WTC11 (cell line): ENCODE results near the gene NAXD. TPM values are rescaled to one million over a fixed set of nuclear protein-coding genes. Genes with fewer than 3 reads are reported as not detected.

ENCODE experiments used
- ATAC-seq: fragments of 200-7000 bp; cut with Tn5 transposase; 2 replicates; pipeline ENCODE4 v1.10.0; 2021; ENCODE audit warnings: mild to moderate bottlenecking, moderate library complexity
- CTCF ChIA-PET: fragments of 300-600 bp; sonication (Branson Sonifier 250); formaldehyde crosslinking; loops from one replicate; lab custom pipeline; 2021; ENCODE audit warnings: antibody characterized with exemption; lab: Charles Lee
- POLR2A ChIA-PET: fragments of 350-600 bp; sonication (Branson Sonifier 250); formaldehyde crosslinking; loops from one replicate; lab custom pipeline; 2021; ENCODE audit warnings: antibody characterized with exemption; lab: Charles Lee
- DNase-seq: peaks from one replicate; pipeline ENCODE4 v3.0.0; 2021; ENCODE audit warnings: low spot score
- H3K27ac Mint-ChIP-seq: 2 replicates; pipeline ENCODE4 v1.8.0; 2021; ENCODE audit warnings: mixed read lengths
- H3K27me3 Mint-ChIP-seq: 2 replicates; pipeline ENCODE4 v1.8.0; 2021; ENCODE audit warnings: low read depth, mild to moderate bottlenecking, moderate library complexity, mixed read lengths
- H3K36me3 Mint-ChIP-seq: 2 replicates; pipeline ENCODE4 v1.8.0; 2021; ENCODE audit warnings: mixed read lengths
- H3K4me1 Mint-ChIP-seq: 2 replicates; pipeline ENCODE4 v1.8.0; 2022; ENCODE audit warnings: mixed read lengths
- H3K4me3 Mint-ChIP-seq: 2 replicates; pipeline ENCODE4 v1.8.0; 2021; ENCODE audit warnings: mild to moderate bottlenecking, moderate library complexity, mixed read lengths
- H3K9me3 Mint-ChIP-seq: 2 replicates; pipeline ENCODE4 v1.8.0; 2021; ENCODE audit warnings: mixed read lengths
- CREB1 ChIP-seq: sonication (generic); formaldehyde crosslinking; IDR thresholded peaks from 2 replicates; pipeline ENCODE4 v1.8.0; 2023; ENCODE audit warnings: mild to moderate bottlenecking, missing genetic modification reagents
- CREM ChIP-seq: sonication (generic); formaldehyde crosslinking; IDR thresholded peaks from 2 replicates; pipeline ENCODE4 v1.8.1; 2022; ENCODE audit warnings: mild to moderate bottlenecking, missing genetic modification reagents, moderate library complexity
- HMGA2 ChIP-seq: fragments of 250-450 bp; sonication (Bioruptor Pico); IDR thresholded peaks from 2 replicates; pipeline ENCODE4 v1.4.0; 2021; ENCODE audit warnings: mild to moderate bottlenecking, moderate library complexity
- JUN ChIP-seq: sonication (generic); formaldehyde crosslinking; IDR thresholded peaks from 2 replicates; pipeline ENCODE4 v1.8.0; 2023; ENCODE audit warnings: mild to moderate bottlenecking, missing genetic modification reagents
- MAX ChIP-seq: sonication (generic); formaldehyde crosslinking; IDR thresholded peaks from 2 replicates; pipeline ENCODE4 v1.8.0; 2022; ENCODE audit warnings: mild to moderate bottlenecking, missing genetic modification reagents
- NFATC4 ChIP-seq: fragments of 250-450 bp; sonication (Bioruptor Pico); IDR thresholded peaks from 2 replicates; pipeline ENCODE4 v1.9.0; 2021; ENCODE audit warnings: mild to moderate bottlenecking
- NR1H2 ChIP-seq: sonication (generic); formaldehyde crosslinking; IDR thresholded peaks from 2 replicates; pipeline ENCODE4 v1.9.0; 2021; ENCODE audit warnings: mild to moderate bottlenecking, moderate library complexity, missing genetic modification reagents
- NR2C2 ChIP-seq: sonication (generic); formaldehyde crosslinking; IDR thresholded peaks from 2 replicates; pipeline ENCODE4 v1.8.0; 2022; ENCODE audit warnings: mild to moderate bottlenecking, missing genetic modification reagents
- SMAD4 ChIP-seq: sonication (generic); formaldehyde crosslinking; IDR thresholded peaks from 2 replicates; pipeline ENCODE4 v1.8.0; 2022; ENCODE audit warnings: mild to moderate bottlenecking, missing genetic modification reagents
- TEAD1 ChIP-seq: sonication (generic); formaldehyde crosslinking; IDR thresholded peaks from 2 replicates; pipeline ENCODE4 v1.8.0; 2022; ENCODE audit warnings: mild to moderate bottlenecking, missing genetic modification reagents
- ZBTB21 ChIP-seq: sonication (generic); formaldehyde crosslinking; IDR thresholded peaks from 2 replicates; pipeline ENCODE4 v1.8.1; 2023; ENCODE audit warnings: mild to moderate bottlenecking, missing genetic modification reagents, borderline replicate concordance
- ZMAT4 ChIP-seq: fragments of 250-450 bp; sonication (Bioruptor Pico); IDR thresholded peaks from 2 replicates; pipeline ENCODE4 v1.9.0; 2021; ENCODE audit warnings: mild to moderate bottlenecking
- total RNA-seq: library from RNA; stranded (reverse); gene quantifications from 3 replicates; pipeline ENCODE4 v1.2.3, GENCODE V29; 2021
- TF ChIP-seq, protein P1 (sequence below): fragments of 250-450 bp; sonication (Bioruptor Pico); IDR thresholded peaks from 2 replicates; pipeline ENCODE4 v1.8.0; 2021; ENCODE audit warnings: mild to moderate bottlenecking
- TF ChIP-seq, protein P2 (sequence below): fragments of 250-450 bp; sonication (Bioruptor Pico); IDR thresholded peaks from 2 replicates; pipeline ENCODE4 v1.9.0; 2021; ENCODE audit warnings: mild to moderate bottlenecking, borderline replicate concordance
- TF ChIP-seq, protein P3 (sequence below): sonication (generic); formaldehyde crosslinking; IDR thresholded peaks from 2 replicates; pipeline ENCODE4 v1.8.0; 2022; ENCODE audit warnings: mild to moderate bottlenecking, missing genetic modification reagents
- TF ChIP-seq, protein P4 (sequence below): sonication (generic); formaldehyde crosslinking; IDR thresholded peaks from 2 replicates; pipeline ENCODE4 v1.8.1; 2023; ENCODE audit warnings: mild to moderate bottlenecking, missing genetic modification reagents, borderline replicate concordance

The NAXD gene
- total RNA-seq, 1 experiment from 2014 or later, result 29.3 TPM

DNA sequence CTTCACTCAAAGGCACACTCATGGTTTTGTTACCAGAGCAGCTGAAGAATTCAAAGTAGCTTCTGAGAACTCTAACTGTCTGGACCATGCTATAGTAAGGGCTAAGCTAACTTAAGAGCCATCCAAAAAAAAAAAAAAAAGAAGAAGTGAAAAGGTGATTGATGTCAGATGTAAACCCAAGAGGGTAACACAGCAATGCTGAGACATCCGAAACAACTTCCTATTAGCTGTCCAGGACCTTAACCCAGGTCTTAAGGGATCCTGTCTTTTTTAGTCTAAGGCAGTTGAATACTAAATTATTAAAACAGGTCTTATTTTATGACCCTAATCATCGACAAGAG, 42.6 kb upstream of the NAXD start:
- TF ChIP-seq TEAD1, result no peak
- TF ChIP-seq, protein P1, sequence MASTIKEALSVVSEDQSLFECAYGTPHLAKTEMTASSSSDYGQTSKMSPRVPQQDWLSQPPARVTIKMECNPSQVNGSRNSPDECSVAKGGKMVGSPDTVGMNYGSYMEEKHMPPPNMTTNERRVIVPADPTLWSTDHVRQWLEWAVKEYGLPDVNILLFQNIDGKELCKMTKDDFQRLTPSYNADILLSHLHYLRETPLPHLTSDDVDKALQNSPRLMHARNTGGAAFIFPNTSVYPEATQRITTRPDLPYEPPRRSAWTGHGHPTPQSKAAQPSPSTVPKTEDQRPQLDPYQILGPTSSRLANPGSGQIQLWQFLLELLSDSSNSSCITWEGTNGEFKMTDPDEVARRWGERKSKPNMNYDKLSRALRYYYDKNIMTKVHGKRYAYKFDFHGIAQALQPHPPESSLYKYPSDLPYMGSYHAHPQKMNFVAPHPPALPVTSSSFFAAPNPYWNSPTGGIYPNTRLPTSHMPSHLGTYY, result no peak
- no peak for TF ChIP-seq ZBTB21 (CRISPR knock-in tag)
- no peak for TF ChIP-seq SMAD4 (CRISPR knock-in tag)
- no peak for TF ChIP-seq NFATC4 (CRISPR knock-in tag)
- Mint-ChIP-seq H3K4me3 (no peak overlapping the region), H3K9me3 (peaks cover 9% of the 10 kb centered on the region), H3K27ac (no peak overlapping the region), H3K27me3 (no peaks in the 10 kb centered on the region; the same call in 1 of the 2 replicates), H3K36me3 (no peaks in the 10 kb centered on the region), H3K4me1 (peaks cover 14% of the 10 kb centered on the region)
- POLR2A ChIA-PET, result no interaction called here
- CTCF ChIA-PET, result interaction anchor here (0.6 kb wide), 1 partner anchor 28 kb away, joined by 4 read pairs; no protein-coding TSS in a partner anchor
- no peak for ATAC-seq
- no peak for DNase-seq

GRCh38 chr13:110574161-110574560, 41.2 kb upstream of the NAXD start:
- Mint-ChIP-seq H3K36me3 (no peaks in the 10 kb centered on the region), H3K27me3 (no peaks in the 10 kb centered on the region; the same call in 1 of the 2 replicates), H3K4me3 (no peak overlapping the region), H3K9me3 (no peaks in the 10 kb centered on the region), H3K27ac (no peak overlapping the region), H3K4me1 (peaks cover 14% of the 10 kb centered on the region)
- CTCF ChIA-PET, result no interaction called here
- TF ChIP-seq CREB1 (no peak), ZMAT4 (CRISPR knock-in tag) (no peak)
- TF ChIP-seq, protein P2, sequence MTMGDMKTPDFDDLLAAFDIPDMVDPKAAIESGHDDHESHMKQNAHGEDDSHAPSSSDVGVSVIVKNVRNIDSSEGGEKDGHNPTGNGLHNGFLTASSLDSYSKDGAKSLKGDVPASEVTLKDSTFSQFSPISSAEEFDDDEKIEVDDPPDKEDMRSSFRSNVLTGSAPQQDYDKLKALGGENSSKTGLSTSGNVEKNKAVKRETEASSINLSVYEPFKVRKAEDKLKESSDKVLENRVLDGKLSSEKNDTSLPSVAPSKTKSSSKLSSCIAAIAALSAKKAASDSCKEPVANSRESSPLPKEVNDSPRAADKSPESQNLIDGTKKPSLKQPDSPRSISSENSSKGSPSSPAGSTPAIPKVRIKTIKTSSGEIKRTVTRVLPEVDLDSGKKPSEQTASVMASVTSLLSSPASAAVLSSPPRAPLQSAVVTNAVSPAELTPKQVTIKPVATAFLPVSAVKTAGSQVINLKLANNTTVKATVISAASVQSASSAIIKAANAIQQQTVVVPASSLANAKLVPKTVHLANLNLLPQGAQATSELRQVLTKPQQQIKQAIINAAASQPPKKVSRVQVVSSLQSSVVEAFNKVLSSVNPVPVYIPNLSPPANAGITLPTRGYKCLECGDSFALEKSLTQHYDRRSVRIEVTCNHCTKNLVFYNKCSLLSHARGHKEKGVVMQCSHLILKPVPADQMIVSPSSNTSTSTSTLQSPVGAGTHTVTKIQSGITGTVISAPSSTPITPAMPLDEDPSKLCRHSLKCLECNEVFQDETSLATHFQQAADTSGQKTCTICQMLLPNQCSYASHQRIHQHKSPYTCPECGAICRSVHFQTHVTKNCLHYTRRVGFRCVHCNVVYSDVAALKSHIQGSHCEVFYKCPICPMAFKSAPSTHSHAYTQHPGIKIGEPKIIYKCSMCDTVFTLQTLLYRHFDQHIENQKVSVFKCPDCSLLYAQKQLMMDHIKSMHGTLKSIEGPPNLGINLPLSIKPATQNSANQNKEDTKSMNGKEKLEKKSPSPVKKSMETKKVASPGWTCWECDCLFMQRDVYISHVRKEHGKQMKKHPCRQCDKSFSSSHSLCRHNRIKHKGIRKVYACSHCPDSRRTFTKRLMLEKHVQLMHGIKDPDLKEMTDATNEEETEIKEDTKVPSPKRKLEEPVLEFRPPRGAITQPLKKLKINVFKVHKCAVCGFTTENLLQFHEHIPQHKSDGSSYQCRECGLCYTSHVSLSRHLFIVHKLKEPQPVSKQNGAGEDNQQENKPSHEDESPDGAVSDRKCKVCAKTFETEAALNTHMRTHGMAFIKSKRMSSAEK (CRISPR knock-in tag), result no peak
- POLR2A ChIA-PET, result no interaction called here
- peak; percentile 21; the same call in 1 of the 2 replicates for ATAC-seq
- no peak for DNase-seq

DNA sequence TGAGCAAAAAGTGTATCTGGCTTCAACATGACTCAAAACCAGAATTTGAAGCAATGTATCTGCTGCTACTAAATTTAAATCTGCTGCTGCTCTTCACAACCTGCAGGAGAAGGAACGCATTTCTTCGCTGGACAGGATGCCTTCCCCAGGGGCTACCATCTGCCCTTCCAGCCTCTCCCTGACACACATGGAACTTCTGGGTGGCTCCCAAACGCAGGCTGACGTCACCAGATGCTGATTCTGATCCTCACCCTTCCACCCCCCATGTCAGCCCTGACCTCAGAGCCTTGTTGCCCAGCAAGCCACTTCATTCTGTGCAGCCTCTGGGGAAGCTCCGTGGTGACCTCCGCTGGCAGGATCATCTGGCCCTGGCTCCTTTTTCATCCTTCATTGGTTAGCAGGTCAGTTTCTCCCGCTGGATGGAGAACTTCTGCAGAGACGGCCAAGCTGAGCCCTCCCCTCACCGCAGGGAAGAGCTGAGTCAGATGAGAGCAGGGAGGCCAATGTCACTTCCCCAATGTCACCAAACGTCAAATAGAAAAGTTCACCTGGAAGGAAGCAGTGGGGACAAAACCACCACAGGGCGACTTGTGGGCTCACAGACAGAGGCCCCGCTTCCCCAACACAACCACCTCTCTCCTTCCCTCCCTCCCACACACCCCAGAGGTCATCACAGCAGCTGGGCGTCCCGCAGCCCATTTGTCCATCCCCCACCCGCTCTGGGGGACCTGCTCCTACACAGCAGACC, 39.8 kb upstream of the NAXD start:
- peak; percentile 80 for ATAC-seq
- TF ChIP-seq MAX (0 out of 2 replicates have a peak, but pooled peaks have one; percentile 26), NR1H2 (CRISPR knock-in tag) (no peak)

DNA sequence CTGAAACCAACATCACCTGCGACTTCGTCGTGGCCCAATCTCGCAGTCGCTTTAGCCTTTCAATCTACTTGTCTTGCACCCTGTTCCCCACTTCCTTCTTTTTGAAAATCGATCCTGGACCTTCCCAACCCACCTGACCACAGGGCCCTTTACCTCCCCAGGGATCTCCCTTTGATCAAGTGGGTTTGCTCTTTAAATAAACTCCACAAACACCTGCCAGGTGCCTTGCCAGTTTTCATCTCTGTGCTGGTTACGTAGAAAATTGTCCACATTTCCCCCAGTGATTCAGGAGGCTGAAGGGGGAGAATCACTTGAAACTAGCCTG, 39.3 kb upstream of the NAXD start:
- H3K36me3 Mint-ChIP-seq, result no peaks in the 10 kb centered on the region
- H3K27me3 Mint-ChIP-seq, result no peaks in the 10 kb centered on the region
- ATAC-seq (no peak), DNase-seq (no peak)
- ChIA-PET CTCF (interaction anchor here (0.9 to 2.3 kb wide), 3 partner anchors 11 to 339 kb away, joined by 3 to 7 read pairs (median 3); no protein-coding TSS in a partner anchor), POLR2A (no interaction called here)
- H3K27ac Mint-ChIP-seq, result no peak overlapping the region
- no peak overlapping the region for H3K4me3 Mint-ChIP-seq
- peaks cover 14% of the 10 kb centered on the region for H3K4me1 Mint-ChIP-seq
- H3K9me3 Mint-ChIP-seq, result no peaks in the 10 kb centered on the region
- TF ChIP-seq HMGA2 (CRISPR knock-in tag) (no peak), CREM (CRISPR knock-in tag) (no peak), NFATC4 (CRISPR knock-in tag) (no peak), NR2C2 (CRISPR knock-in tag) (no peak), MAX (no peak), JUN (CRISPR knock-in tag) (no peak)
- TF ChIP-seq, protein P3, sequence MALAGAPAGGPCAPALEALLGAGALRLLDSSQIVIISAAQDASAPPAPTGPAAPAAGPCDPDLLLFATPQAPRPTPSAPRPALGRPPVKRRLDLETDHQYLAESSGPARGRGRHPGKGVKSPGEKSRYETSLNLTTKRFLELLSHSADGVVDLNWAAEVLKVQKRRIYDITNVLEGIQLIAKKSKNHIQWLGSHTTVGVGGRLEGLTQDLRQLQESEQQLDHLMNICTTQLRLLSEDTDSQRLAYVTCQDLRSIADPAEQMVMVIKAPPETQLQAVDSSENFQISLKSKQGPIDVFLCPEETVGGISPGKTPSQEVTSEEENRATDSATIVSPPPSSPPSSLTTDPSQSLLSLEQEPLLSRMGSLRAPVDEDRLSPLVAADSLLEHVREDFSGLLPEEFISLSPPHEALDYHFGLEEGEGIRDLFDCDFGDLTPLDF (CRISPR knock-in tag), result no peak
- TF ChIP-seq, protein P4, sequence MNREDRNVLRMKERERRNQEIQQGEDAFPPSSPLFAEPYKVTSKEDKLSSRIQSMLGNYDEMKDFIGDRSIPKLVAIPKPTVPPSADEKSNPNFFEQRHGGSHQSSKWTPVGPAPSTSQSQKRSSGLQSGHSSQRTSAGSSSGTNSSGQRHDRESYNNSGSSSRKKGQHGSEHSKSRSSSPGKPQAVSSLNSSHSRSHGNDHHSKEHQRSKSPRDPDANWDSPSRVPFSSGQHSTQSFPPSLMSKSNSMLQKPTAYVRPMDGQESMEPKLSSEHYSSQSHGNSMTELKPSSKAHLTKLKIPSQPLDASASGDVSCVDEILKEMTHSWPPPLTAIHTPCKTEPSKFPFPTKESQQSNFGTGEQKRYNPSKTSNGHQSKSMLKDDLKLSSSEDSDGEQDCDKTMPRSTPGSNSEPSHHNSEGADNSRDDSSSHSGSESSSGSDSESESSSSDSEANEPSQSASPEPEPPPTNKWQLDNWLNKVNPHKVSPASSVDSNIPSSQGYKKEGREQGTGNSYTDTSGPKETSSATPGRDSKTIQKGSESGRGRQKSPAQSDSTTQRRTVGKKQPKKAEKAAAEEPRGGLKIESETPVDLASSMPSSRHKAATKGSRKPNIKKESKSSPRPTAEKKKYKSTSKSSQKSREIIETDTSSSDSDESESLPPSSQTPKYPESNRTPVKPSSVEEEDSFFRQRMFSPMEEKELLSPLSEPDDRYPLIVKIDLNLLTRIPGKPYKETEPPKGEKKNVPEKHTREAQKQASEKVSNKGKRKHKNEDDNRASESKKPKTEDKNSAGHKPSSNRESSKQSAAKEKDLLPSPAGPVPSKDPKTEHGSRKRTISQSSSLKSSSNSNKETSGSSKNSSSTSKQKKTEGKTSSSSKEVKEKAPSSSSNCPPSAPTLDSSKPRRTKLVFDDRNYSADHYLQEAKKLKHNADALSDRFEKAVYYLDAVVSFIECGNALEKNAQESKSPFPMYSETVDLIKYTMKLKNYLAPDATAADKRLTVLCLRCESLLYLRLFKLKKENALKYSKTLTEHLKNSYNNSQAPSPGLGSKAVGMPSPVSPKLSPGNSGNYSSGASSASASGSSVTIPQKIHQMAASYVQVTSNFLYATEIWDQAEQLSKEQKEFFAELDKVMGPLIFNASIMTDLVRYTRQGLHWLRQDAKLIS (CRISPR knock-in tag), result no peak

More for the DNA sequence above, 39.8 kb upstream of the NAXD start:
- Mint-ChIP-seq H3K36me3 (no peaks in the 10 kb centered on the region), H3K4me3 (no peak overlapping the region), H3K4me1 (peaks cover 14% of the 10 kb centered on the region), H3K27ac (peak overlapping the region; percentile 4; the same call in 1 of the 2 replicates), H3K27me3 (no peaks in the 10 kb centered on the region; the same call in 1 of the 2 replicates), H3K9me3 (no peaks in the 10 kb centered on the region)
- CTCF ChIA-PET, result interaction anchor here (0.9 to 2.3 kb wide), 3 partner anchors 10 to 340 kb away, joined by 3 to 7 read pairs (median 3); no protein-coding TSS in a partner anchor
- POLR2A ChIA-PET, result interaction anchor here (0.7 kb wide), 1 partner anchor 278 kb away, joined by 10 read pairs; no protein-coding TSS in a partner anchor
- DNase-seq, result no peak
